ENCODE measurements around the gene ALDH1L2.

- TF ChIP-seq POLR2AphosphoS5 (IDR thresholded peaks at IDR 0.05; ENCODE audit: low read depth, low read length) (no peak), TAF1 (IDR thresholded peaks at IDR 0.05; ENCODE audit: borderline replicate concordance, low read depth, low read length) (no peak)
These were observed 86.7 kb downstream of the ALDH1L2 start for GRCh38 chr12:104997541-104997940.

Data from GM12892 (cell line).